Gastroesophageal sphincter (tissue), 4 donors: ENCODE results near the gene KCNE1. TPM values are rescaled to one million over a fixed set of nuclear protein-coding genes. Genes with fewer than 3 reads are reported as not detected.

Experiments used
- ATAC-seq: fragments of 150-250 bp; one replicate; pipeline ENCODE4 v1.9.1; 2016; ENCODE audit warnings: mild to moderate bottlenecking, moderate library complexity
- H3K27ac ChIP-seq, 4 donors: fragments of 200-600 bp; sonication (generic) in 3 of 4; 1 replicate in 3 of 4; 2 replicates in 1 of 4; pipeline ENCODE4 v1.5.1; 2016 to 2019
- H3K27me3 ChIP-seq: fragments of 200-600 bp; sonication (generic); one replicate; pipeline ENCODE4 v1.5.1; 2019
- H3K36me3 ChIP-seq, 2 donors: fragments of 200-600 bp; sonication (generic); one replicate each; pipeline ENCODE4 v1.5.1; 2019; ENCODE audit warnings: control low read depth in 1 of 2
- H3K4me1 ChIP-seq, 3 donors: fragments of 200-600 bp; sonication (generic); 1 replicate in 2 of 3; 2 replicates in 1 of 3; pipeline ENCODE4 v1.5.1; 2016 to 2019; ENCODE audit warnings: control low read depth in 2 of 3
- H3K4me3 ChIP-seq, 2 donors: fragments of 200-600 bp; sonication (generic); one replicate each; pipeline ENCODE4 v1.5.1; 2019; ENCODE audit warnings: mild to moderate bottlenecking in 1 of 2, moderate library complexity in 1 of 2
- H3K9me3 ChIP-seq, 3 donors: fragments of 200-600 bp; sonication (generic); one replicate each; pipeline ENCODE4 v1.5.1; 2017 to 2019; ENCODE audit warnings: control low read depth in 2 of 3
- CTCF ChIP-seq, 4 experiments: fragments of 200-600 bp in 2 of 4; fragments of 450-650 bp in 2 of 4; sonication (generic) in 1 of 4; IDR thresholded peaks; one replicate each; pipeline ENCODE4 v1.5.1; 2017 to 2019; ENCODE audit warnings: antibody characterized with exemption in 4 of 4, mild to moderate bottlenecking in 2 of 4, moderate library complexity in 2 of 4
- EP300 ChIP-seq: sonication (generic); formaldehyde crosslinking; IDR thresholded peaks from one replicate; pipeline ENCODE4 v1.6.1; 2017; ENCODE audit warnings: antibody characterized with exemption, mild to moderate bottlenecking
- POLR2A ChIP-seq, 2 donors: fragments of 450-650 bp; IDR thresholded peaks; one replicate each; pipeline ENCODE4 v1.6.1; 2017; ENCODE audit warnings: antibody characterized with exemption in 2 of 2, mild to moderate bottlenecking in 2 of 2, moderate library complexity in 1 of 2
- POLR2AphosphoS5 ChIP-seq: sonication (generic); formaldehyde crosslinking; IDR thresholded peaks from one replicate; pipeline ENCODE4 v1.6.1; 2017; ENCODE audit warnings: antibody characterized with exemption
- WGBS, 2 donors: methylation state at CpG; one replicate each; pipeline ENCODE4 v1.1.5; 2018; ENCODE audit warnings: low coverage in 1 of 2; 5-methylcytosine and 5-hydroxymethylcytosine counted together
- total RNA-seq, 4 donors: library from RNA; depleted of rRNA; stranded (reverse); fragments of >200 nt; gene quantifications; one replicate each; pipeline ENCODE4 v1.1.0, GENCODE V29; 2016

Gene KCNE1
- total RNA-seq, 4 donors from 2014 or later, result 0.64 to 6.4 (median 3.0) TPM

GRCh38 chr21:34535886-34536285 lies 23.9 kb upstream of the KCNE1 start:
- WGBS, 2 donors, result 92 to 94% methylated on average over 3 of the region's 3 CpGs
- Histone ChIP-seq H3K27ac (no peak overlapping the region), H3K4me1 (peaks cover 0 to 5% (median 0%) of the 10 kb centered on the region in 3 donors), H3K4me3 (no peak overlapping the region), H3K9me3 (no peaks in the 10 kb centered on the region), H3K27me3 (no peaks in the 10 kb centered on the region), H3K36me3 (no peaks in the 10 kb centered on the region)
- no peak for ATAC-seq
- TF ChIP-seq POLR2A (IDR thresholded peaks at IDR 0.05), result no peak
- no peak for TF ChIP-seq POLR2AphosphoS5
- no peak for TF ChIP-seq CTCF (IDR thresholded peaks at IDR 0.05)
- no peak for TF ChIP-seq EP300

- peak; percentile 31 for ATAC-seq
- TF ChIP-seq POLR2AphosphoS5 (no peak), CTCF (IDR thresholded peaks at IDR 0.05) (no peak), POLR2A (IDR thresholded peaks at IDR 0.05) (no peak), EP300 (no peak)
- no peaks in the 10 kb centered on the region for H3K36me3 ChIP-seq
- H3K9me3 ChIP-seq, result no peaks in the 10 kb centered on the region
- H3K4me1 ChIP-seq, result no peaks in the 10 kb centered on the region
- H3K27me3 ChIP-seq, result no peaks in the 10 kb centered on the region
- H3K27ac ChIP-seq, result no peak overlapping the region
- whole genome bisulfite sequencing, 2 donors, result 67% methylated on average over 1 of the region's 4 CpGs; no CpG with 5 or more reads in 1 of the 2 donors
- no peak overlapping the region for H3K4me3 ChIP-seq
Measured at GRCh38 chr21:34534522-34534921, 22.5 kb upstream of the KCNE1 start.

GRCh38 chr21:34533938-34534337 lies 21.9 kb upstream of the KCNE1 start:
- Histone ChIP-seq H3K4me1 (no peaks in the 10 kb centered on the region), H3K27me3 (no peaks in the 10 kb centered on the region), H3K9me3 (no peaks in the 10 kb centered on the region), H3K4me3 (no peak overlapping the region), H3K36me3 (no peaks in the 10 kb centered on the region), H3K27ac (no peak overlapping the region)
- 97 to 100% methylated on average over 2 to 3 of the region's 3 CpGs for WGBS, 2 donors
- no peak for ATAC-seq
- TF ChIP-seq EP300 (no peak), POLR2A (IDR thresholded peaks at IDR 0.05) (no peak), POLR2AphosphoS5 (no peak), CTCF (IDR thresholded peaks at IDR 0.05) (no peak)

- H3K4me3 ChIP-seq, result no peak overlapping the region
Measured at GRCh38 chr21:34531399-34531798, 19.4 kb upstream of the KCNE1 start.

More at GRCh38 chr21:34531399-34531798, 19.4 kb upstream of the KCNE1 start:
- Histone ChIP-seq H3K36me3 (no peaks in the 10 kb centered on the region), H3K27ac (peak overlapping the region in 1 of 4 donors; percentile 90), H3K4me1 (peaks cover 0 to 18% (median 0%) of the 10 kb centered on the region in 3 donors), H3K9me3 (no peaks in the 10 kb centered on the region), H3K27me3 (no peaks in the 10 kb centered on the region)
- TF ChIP-seq POLR2AphosphoS5, result no peak
- no peak for TF ChIP-seq EP300
- no peak for TF ChIP-seq POLR2A (IDR thresholded peaks at IDR 0.05)
- TF ChIP-seq CTCF (IDR thresholded peaks at IDR 0.05), result no peak
- WGBS, 2 donors, result 74 to 83% methylated on average over 6 of the region's 6 CpGs
- ATAC-seq, result no peak
